OCI-LY1 (cell line): ENCODE results near the gene CPTP.

Experiments
- EZH2 ChIP-seq: fragments of 200-600 bp; sonication (generic), shearing (Covaris generic); IDR thresholded peaks from 2 replicates; pipeline ENCODE4 v1.8.0; 2017; ENCODE audit warnings: borderline replicate concordance, mixed run types, mild to moderate bottlenecking, antibody characterized with exemption, low read length, moderate library complexity, mixed read lengths
- TF ChIP-seq, protein P1 (sequence below): fragments of 200-600 bp; sonication (generic), shearing (Covaris generic); IDR thresholded peaks from 2 replicates; pipeline ENCODE4 v1.5.1; 2017; ENCODE audit warnings: mild to moderate bottlenecking, antibody characterized with exemption, low read length, moderate library complexity, mixed read lengths

DNA sequence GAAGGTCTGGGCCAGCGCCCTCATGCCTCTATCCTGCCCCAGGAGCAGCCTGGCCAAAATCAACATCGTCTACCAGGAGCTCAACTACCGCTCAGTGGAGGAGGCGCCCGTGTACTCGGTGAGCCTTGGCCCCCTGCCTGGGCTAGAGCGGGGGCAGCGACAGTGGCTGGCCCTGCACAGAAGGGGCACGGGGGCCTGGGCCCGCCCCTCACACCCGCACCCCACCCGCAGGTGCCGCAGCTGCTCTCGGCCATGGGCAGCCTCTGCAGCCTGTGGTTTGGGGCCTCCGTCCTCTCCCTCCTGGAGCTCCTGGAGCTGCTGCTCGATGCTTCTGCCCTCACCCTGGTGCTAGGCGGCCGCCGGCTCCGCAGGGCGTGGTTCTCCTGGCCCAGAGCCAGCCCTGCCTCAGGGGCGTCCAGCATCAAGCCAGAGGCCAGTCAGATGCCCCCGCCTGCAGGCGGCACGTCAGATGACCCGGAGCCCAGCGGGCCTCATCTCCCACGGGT lies 33.5 kb upstream of the CPTP start:
- TF ChIP-seq EZH2 = no peak
- TF ChIP-seq, protein P1, sequence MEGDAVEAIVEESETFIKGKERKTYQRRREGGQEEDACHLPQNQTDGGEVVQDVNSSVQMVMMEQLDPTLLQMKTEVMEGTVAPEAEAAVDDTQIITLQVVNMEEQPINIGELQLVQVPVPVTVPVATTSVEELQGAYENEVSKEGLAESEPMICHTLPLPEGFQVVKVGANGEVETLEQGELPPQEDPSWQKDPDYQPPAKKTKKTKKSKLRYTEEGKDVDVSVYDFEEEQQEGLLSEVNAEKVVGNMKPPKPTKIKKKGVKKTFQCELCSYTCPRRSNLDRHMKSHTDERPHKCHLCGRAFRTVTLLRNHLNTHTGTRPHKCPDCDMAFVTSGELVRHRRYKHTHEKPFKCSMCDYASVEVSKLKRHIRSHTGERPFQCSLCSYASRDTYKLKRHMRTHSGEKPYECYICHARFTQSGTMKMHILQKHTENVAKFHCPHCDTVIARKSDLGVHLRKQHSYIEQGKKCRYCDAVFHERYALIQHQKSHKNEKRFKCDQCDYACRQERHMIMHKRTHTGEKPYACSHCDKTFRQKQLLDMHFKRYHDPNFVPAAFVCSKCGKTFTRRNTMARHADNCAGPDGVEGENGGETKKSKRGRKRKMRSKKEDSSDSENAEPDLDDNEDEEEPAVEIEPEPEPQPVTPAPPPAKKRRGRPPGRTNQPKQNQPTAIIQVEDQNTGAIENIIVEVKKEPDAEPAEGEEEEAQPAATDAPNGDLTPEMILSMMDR = no peak
